GM23248 (cell line): Measurements from ENCODE around the gene PGA5. TPM values are rescaled to one million over a fixed set of nuclear protein-coding genes. Genes with fewer than 3 reads are reported as not detected.
"Not testable (repeated sequence)": the region's sequence is repeated elsewhere in the genome, so short reads cannot be mapped to it uniquely, and the experiment has no call there.

ENCODE experiments used
- DNase-seq: peaks from one replicate; pipeline ENCODE4 v3.0.0-alpha.2; 2015
- H2AFZ ChIP-seq: fragments of 200-600 bp; sonication (generic); 2 replicates; pipeline ENCODE4 v1.6.1; 2016; ENCODE audit warnings: antibody characterized with exemption
- H3F3A ChIP-seq: fragments of 200-600 bp; sonication (generic); 2 replicates; pipeline ENCODE4 v1.6.1; 2016; ENCODE audit warnings: mild to moderate bottlenecking, antibody characterized with exemption, mixed run types; ENCODE audit not compliant: insufficient read depth
- H3K27ac ChIP-seq: fragments of 200-600 bp; sonication (generic); 2 replicates; pipeline ENCODE4 v1.5.1; 2016; ENCODE audit warnings: mild to moderate bottlenecking
- H3K27me3 ChIP-seq: fragments of 200-600 bp; sonication (generic); replicated peaks from 2 replicates; pipeline ENCODE4 v1.6.1; 2016; ENCODE audit warnings: mild to moderate bottlenecking; ENCODE audit not compliant: insufficient read depth
- H3K36me3 ChIP-seq: fragments of 200-600 bp; sonication (generic); 2 replicates; pipeline ENCODE4 v1.6.1; 2016; ENCODE audit warnings: low read depth, mild to moderate bottlenecking
- H3K4me1 ChIP-seq: fragments of 200-600 bp; sonication (generic); 2 replicates; pipeline ENCODE4 v1.6.1; 2016; ENCODE audit warnings: mild to moderate bottlenecking; ENCODE audit not compliant: insufficient read depth
- H3K4me2 ChIP-seq: fragments of 200-600 bp; sonication (generic); one replicate; pipeline ENCODE4 v1.6.1; 2016; ENCODE audit warnings: mild to moderate bottlenecking; ENCODE audit not compliant: unreplicated experiment
- H3K4me3 ChIP-seq: fragments of 200-600 bp; sonication (generic); 2 replicates; pipeline ENCODE4 v1.5.1; 2016; ENCODE audit warnings: mild to moderate bottlenecking
- H3K79me2 ChIP-seq: fragments of 200-600 bp; sonication (generic); 2 replicates; pipeline ENCODE4 v1.6.1; 2016; ENCODE audit warnings: mild to moderate bottlenecking; ENCODE audit not compliant: insufficient read depth
- H3K9ac ChIP-seq: fragments of 200-600 bp; sonication (generic); 2 replicates; pipeline ENCODE4 v1.6.1; 2016; ENCODE audit warnings: mild to moderate bottlenecking
- H3K9me2 ChIP-seq: fragments of 200-600 bp; sonication (generic); 2 replicates; pipeline ENCODE4 v1.6.1; 2016; ENCODE audit warnings: mixed run types, mild to moderate bottlenecking, moderate library complexity; ENCODE audit not compliant: insufficient read depth
- H3K9me3 ChIP-seq: fragments of 200-600 bp; sonication (generic); one replicate; pipeline ENCODE4 v1.6.1; 2017; ENCODE audit warnings: low read depth
- H4K20me1 ChIP-seq: fragments of 200-600 bp; sonication (generic); 2 replicates; pipeline ENCODE4 v1.6.0; 2016; ENCODE audit not compliant: insufficient read depth
- WGBS, 2 experiments: methylation state at CpG; one replicate each; pipeline ENCODE4 v1.1.6; 2015 to 2017; ENCODE audit warnings: low lambda C conversion rate in 2 of 2, low coverage in 1 of 2; ENCODE audit errors: missing lambda C conversion rate in 2 of 2; 5-methylcytosine and 5-hydroxymethylcytosine counted together
- in situ Hi-C: fragments of 300-500 bp; cut with MboI; formaldehyde crosslinking; loops from 2 replicates; pipeline ENCODE4 v1.15.0; 2020
- polyA plus RNA-seq: library from polyadenylated mRNA; unstranded; fragments of >200 nt; fragmentation: Nextera tagmentation; extraction: Ambion mirVana; gene quantifications from 2 replicates; pipeline ENCODE4 v1.2.1, GENCODE V29; 2016
- total RNA-seq: library from RNA; depleted of rRNA; stranded (reverse); fragments of >200 nt; shearing (Covaris generic); gene quantifications from 2 replicates; pipeline ENCODE4 v1.2.3, GENCODE V29; 2014

Gene PGA5
- total and polyA plus RNA-seq, 2 experiments from 2014 or later = not detected

DNA sequence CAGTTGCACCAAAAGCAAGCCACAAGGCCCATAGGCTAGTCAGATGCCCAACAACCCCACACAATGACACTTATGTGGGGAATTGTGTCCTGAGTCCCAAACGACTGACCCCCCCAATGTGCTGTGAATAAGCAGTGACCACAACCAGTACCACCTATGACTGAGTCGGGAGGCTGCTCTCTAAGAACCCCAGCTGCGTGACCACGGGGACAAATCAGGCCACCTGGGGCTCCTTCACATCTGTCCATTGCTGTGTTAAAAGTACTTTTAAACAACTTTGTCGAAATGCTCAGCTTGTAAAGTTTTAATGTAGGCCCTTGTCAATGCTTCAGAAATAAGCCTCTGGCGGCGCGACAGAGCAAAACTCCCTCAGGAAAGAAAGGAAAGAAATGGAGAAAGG lies 687 bp upstream of the PGA5 start:
- H3K9me2 ChIP-seq, H3K27ac ChIP-seq, H3K9ac ChIP-seq, H3K4me3 ChIP-seq, H4K20me1 ChIP-seq, in situ Hi-C loops, H3K9me3 ChIP-seq, H2AFZ ChIP-seq, H3K27me3 ChIP-seq, DNase-seq, H3K36me3 ChIP-seq, H3K79me2 ChIP-seq, H3K4me1 ChIP-seq, H3F3A ChIP-seq, H3K4me2 ChIP-seq: not testable (repeated sequence)
- WGBS, 2 experiments = 53 to 56% methylated on average over 8 of the region's 8 CpGs

GRCh38 chr11:61241526-61241925 lies 551 bp downstream of the PGA5 start:
- DNase-seq, H4K20me1 ChIP-seq, H3K79me2 ChIP-seq, H3K27me3 ChIP-seq, H3K36me3 ChIP-seq, in situ Hi-C loops, H2AFZ ChIP-seq, H3K4me2 ChIP-seq, H3K27ac ChIP-seq, H3K9ac ChIP-seq, H3K4me1 ChIP-seq, H3K9me2 ChIP-seq, H3F3A ChIP-seq, H3K4me3 ChIP-seq, H3K9me3 ChIP-seq: not testable (repeated sequence)
- no CpG with 5 or more reads among the region's 5 CpGs for WGBS, 2 experiments

GRCh38 chr11:61245284-61245964 lies 4.4 kb downstream of the PGA5 start:
- H3K27ac ChIP-seq, DNase-seq, in situ Hi-C loops, H3F3A ChIP-seq, H3K36me3 ChIP-seq, H3K4me1 ChIP-seq, H3K4me2 ChIP-seq, H3K9me2 ChIP-seq, H3K9ac ChIP-seq, H4K20me1 ChIP-seq, H3K9me3 ChIP-seq, H3K27me3 ChIP-seq, H3K79me2 ChIP-seq, H2AFZ ChIP-seq, H3K4me3 ChIP-seq: not testable (repeated sequence)
- WGBS, 2 experiments = no CpG with 5 or more reads among the region's 10 CpGs

DNA sequence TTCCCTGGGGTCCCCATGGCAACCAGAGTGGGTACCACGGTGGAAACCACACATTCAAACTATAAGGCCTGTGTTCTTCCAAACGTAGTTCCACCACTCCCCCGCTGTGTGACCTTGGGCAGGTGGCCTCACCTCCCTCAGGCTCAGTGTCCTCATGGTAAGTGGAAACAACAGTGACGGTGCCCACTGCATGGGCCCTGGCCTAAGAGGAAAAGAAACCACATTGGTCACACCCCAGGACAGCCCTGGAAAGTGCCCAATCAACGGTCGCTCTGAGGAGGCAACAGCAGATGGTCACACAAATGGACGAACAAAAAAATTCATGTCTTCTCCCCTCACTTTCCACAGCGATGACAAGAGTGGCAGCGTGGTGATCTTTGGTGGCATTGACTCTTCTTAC lies 7.1 kb downstream of the PGA5 start:
- H3K27ac ChIP-seq, H3K9me2 ChIP-seq, DNase-seq, H3K4me3 ChIP-seq, in situ Hi-C loops, H3K27me3 ChIP-seq, H3K9me3 ChIP-seq, H4K20me1 ChIP-seq, H3K36me3 ChIP-seq, H3K9ac ChIP-seq, H3F3A ChIP-seq, H3K4me2 ChIP-seq, H3K4me1 ChIP-seq, H2AFZ ChIP-seq, H3K79me2 ChIP-seq: not testable (repeated sequence)
- 69 to 72% methylated on average over 9 of the region's 9 CpGs for WGBS, 2 experiments

DNA sequence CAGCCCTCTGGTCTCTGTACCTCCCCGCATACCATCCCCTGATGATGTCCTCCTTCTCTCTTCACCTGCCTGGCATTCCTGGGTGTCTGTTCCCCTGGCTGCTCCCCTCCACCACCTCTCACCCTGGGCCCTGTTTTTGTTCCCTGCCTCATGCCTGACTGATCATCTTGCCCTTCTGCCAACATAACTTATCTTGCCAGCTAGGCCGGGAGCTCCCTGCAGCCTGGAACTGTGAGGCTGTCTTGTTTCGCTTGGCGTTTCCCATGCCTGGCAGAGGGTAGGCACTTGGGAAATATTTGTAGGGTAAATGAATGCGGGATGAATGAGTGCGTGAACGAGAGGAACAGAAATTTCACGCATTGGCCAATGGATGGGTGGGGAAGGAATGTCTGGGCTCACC lies 8.2 kb downstream of the PGA5 start:
- H3K9me2 ChIP-seq, H2AFZ ChIP-seq, H3K36me3 ChIP-seq, H3F3A ChIP-seq, DNase-seq, H3K9ac ChIP-seq, H3K27me3 ChIP-seq, in situ Hi-C loops, H3K4me3 ChIP-seq, H3K79me2 ChIP-seq, H3K4me1 ChIP-seq, H3K9me3 ChIP-seq, H3K27ac ChIP-seq, H4K20me1 ChIP-seq, H3K4me2 ChIP-seq: not testable (repeated sequence)
- WGBS, 2 experiments = 76 to 82% methylated on average over 8 of the region's 8 CpGs

DNA sequence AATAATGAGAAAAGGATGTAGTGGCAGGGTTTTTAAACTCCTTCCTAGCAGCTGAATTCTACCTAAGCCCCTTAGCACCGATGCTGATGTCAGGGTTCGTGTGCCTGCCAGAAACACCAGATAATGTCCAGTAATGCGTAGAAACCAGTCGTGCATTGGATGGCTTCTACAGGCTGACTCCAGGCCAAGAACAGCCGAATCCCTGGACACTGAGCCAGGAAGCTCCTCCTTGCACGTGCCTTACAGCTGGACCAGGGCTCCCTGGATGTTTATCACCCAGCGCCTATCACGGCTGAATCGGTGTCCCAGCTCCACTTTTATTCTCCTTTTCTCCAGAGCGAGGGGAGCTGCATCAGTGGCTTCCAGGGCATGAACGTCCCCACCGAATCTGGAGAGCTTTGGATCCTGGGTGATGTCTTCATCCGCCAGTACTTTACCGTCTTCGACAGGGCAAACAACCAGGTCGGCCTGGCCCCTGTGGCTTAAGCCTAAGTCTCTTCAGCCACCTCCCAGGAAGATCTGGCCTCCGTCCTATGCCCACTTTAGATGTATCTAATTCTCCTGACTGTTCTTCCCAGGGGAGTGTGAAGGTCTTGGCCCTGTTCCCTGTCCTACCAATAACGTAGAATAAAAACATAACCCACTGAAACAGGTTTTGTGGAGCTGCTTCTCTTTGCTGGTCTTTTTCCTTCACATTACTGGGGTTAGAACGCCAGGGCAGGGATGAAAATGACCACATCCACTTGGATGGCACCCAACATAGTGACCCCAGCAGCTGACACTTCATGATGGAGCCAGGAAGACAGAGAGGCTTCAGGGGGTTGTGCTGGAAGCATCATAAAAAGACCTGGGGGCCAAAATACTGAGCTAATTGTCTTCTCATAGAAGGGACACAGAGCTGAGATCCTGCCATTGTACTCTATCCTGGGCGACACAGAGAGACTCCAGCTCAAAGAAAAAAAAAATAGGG lies 10.1 kb downstream of the PGA5 start:
- whole genome bisulfite sequencing, 2 experiments = 61 to 63% methylated on average over 16 to 20 of the region's 20 CpGs
- H3K27ac ChIP-seq, in situ Hi-C loops, H2AFZ ChIP-seq, H4K20me1 ChIP-seq, H3K36me3 ChIP-seq, H3K9me3 ChIP-seq, H3K9ac ChIP-seq, H3K4me2 ChIP-seq, DNase-seq, H3F3A ChIP-seq, H3K79me2 ChIP-seq, H3K9me2 ChIP-seq, H3K4me1 ChIP-seq, H3K4me3 ChIP-seq, H3K27me3 ChIP-seq: not testable (repeated sequence)

DNA sequence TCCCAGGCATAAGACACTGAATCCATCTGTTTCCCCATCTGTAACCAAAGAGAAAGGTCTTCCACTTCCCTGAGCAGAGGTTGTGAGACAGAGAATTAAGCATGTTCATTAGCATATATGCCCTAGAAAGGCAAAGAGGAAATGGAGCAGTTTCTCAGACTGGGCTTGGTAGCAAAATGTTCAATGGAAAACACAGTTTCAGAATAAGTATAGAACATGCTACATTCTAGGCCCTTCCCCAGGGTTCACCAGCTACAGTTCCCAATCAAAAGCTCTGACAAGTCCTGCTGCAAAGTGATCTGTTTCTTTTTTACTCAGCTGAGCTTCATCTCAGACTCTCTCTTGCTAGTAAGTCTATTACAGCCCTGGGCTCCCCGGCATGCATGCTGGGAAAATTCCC lies 11.4 kb downstream of the PGA5 start:
- in situ Hi-C loops, H3K9me2 ChIP-seq, H3K27ac ChIP-seq, H3K4me3 ChIP-seq, H4K20me1 ChIP-seq, H2AFZ ChIP-seq, H3K79me2 ChIP-seq, H3K4me1 ChIP-seq, H3K27me3 ChIP-seq, H3K36me3 ChIP-seq, H3K9me3 ChIP-seq, H3K4me2 ChIP-seq, H3F3A ChIP-seq, H3K9ac ChIP-seq, DNase-seq: not testable (repeated sequence)
- WGBS, 2 experiments = 47 to 57% methylated on average over 1 of the region's 1 CpG
